HCT116 (cell line): Measurements from ENCODE around the gene ADRA1B. TPM values are rescaled to one million over a fixed set of nuclear protein-coding genes. Genes with fewer than 3 reads are reported as not detected.

Experiments used
- ATAC-seq: fragments of 200-7000 bp; cut with Tn5 transposase; 2 replicates; pipeline ENCODE4 v1.9.1; 2020; ENCODE audit warnings: mild to moderate bottlenecking, moderate library complexity
- BruUV-seq: library from RNA; stranded (reverse); fragments of 400-500 nt; replicated peaks from 2 replicates; lab custom pipeline; 2021; lab: Mats Ljungman, UMichigan
- CTCF ChIA-PET: fragments of 300-600 bp; sonication (Branson Sonifier 250); formaldehyde crosslinking; loops from one replicate; lab custom pipeline; 2021; ENCODE audit warnings: antibody characterized with exemption; lab: Charles Lee
- POLR2A ChIA-PET: fragments of 300-600, 350-600 bp; sonication (Branson Sonifier 250); formaldehyde crosslinking; loops from one replicate; lab custom pipeline; 2021; ENCODE audit warnings: antibody characterized with exemption; lab: Charles Lee
- RAD21 ChIA-PET, 2 experiments: fragments of 300-600 bp; sonication (Branson Sonifier 250); formaldehyde crosslinking; loops; one replicate each; lab custom pipeline; 2023; ENCODE audit warnings: low total read pairs in 2 of 2; ENCODE audit not compliant: uncharacterized antibody in 2 of 2, unreplicated experiment in 2 of 2, low non-redundant PET in 1 of 2; lab: Charles Lee
- DNase-seq: peaks from one replicate; pipeline ENCODE4 v3.0.0-alpha.2; 2010; ENCODE audit warnings: low read depth, low spot score
- H2AFZ ChIP-seq: fragments of 200-600 bp; shearing (Covaris generic), sonication (generic); 2 replicates; pipeline ENCODE4 v1.6.1; 2017; ENCODE audit warnings: low read depth, mixed run types, mixed read lengths, antibody characterized with exemption, low read length; ENCODE audit not compliant: poor library complexity, severe bottlenecking
- H3K27ac ChIP-seq: 2 replicates; pipeline ENCODE4 v1.5.1; 2012; ENCODE audit warnings: low read depth, low read length
- H3K27me3 ChIP-seq: fragments of 200-600 bp; sonication (generic); 2 replicates; pipeline ENCODE4 v1.6.1; 2016; ENCODE audit warnings: mixed run types, low read length, mixed read lengths; ENCODE audit not compliant: insufficient read depth
- H3K36me3 ChIP-seq, 2 experiments: fragments of 200-500 bp in 1 of 2; fragments of 200-600 bp in 1 of 2; sonication (Bioruptor generic) in 1 of 2; sonication (generic) in 1 of 2; 2 replicates each; pipeline versions ENCODE4 v1.5.1 to v1.6.1; 2014 to 2016; ENCODE audit warnings: low read length in 2 of 2, inconsistent platforms in 1 of 2, mixed read lengths in 1 of 2, mixed run types in 1 of 2; ENCODE audit not compliant: insufficient read depth in 2 of 2, control insufficient read depth in 1 of 2
- H3K4me1 ChIP-seq, 2 experiments: fragments of 200-600 bp in 1 of 2; sonication (generic) in 1 of 2; 2 replicates each; pipeline versions ENCODE4 v1.5.1 to v1.6.1; 2012 to 2017; ENCODE audit warnings: low read length in 2 of 2, inconsistent platforms in 1 of 2, mild to moderate bottlenecking in 1 of 2, mixed read lengths in 1 of 2, mixed run types in 1 of 2, moderate library complexity in 1 of 2; ENCODE audit not compliant: insufficient read depth in 2 of 2, control insufficient read depth in 1 of 2
- H3K4me2 ChIP-seq: fragments of 200-600 bp; sonication (generic); 2 replicates; pipeline ENCODE4 v1.6.1; 2017; ENCODE audit warnings: mixed run types, low read length, mixed read lengths
- H3K4me3 ChIP-seq, 2 experiments: fragments of 200-600 bp in 1 of 2; sonication (generic) in 1 of 2; replicated peaks in 1 of 2; 2 replicates each; pipeline ENCODE4 v1.5.1; 2011 to 2016; ENCODE audit warnings: low read length in 2 of 2, control low read depth in 1 of 2, low read depth in 1 of 2, mild to moderate bottlenecking in 1 of 2, mixed read lengths in 1 of 2, mixed run types in 1 of 2
- H3K79me2 ChIP-seq: fragments of 200-600 bp; sonication (generic); 2 replicates; pipeline ENCODE4 v1.6.1; 2017; ENCODE audit warnings: mild to moderate bottlenecking, mixed run types, low read length, moderate library complexity, mixed read lengths; ENCODE audit not compliant: insufficient read depth
- H3K9ac ChIP-seq: fragments of 200-600 bp; sonication (generic); 2 replicates; pipeline ENCODE4 v1.6.1; 2016; ENCODE audit warnings: low read length, mixed read lengths
- H3K9me2 ChIP-seq: fragments of 200-600 bp; sonication (generic), shearing (Covaris generic); 2 replicates; pipeline ENCODE4 v1.6.1; 2017; ENCODE audit warnings: mixed run types, mild to moderate bottlenecking, moderate library complexity; ENCODE audit not compliant: insufficient read depth
- H3K9me3 ChIP-seq, 2 experiments: fragments of 200-500 bp in 1 of 2; fragments of 200-600 bp in 1 of 2; sonication (Bioruptor generic) in 1 of 2; sonication (generic) in 1 of 2; 2 replicates each; pipeline ENCODE4 v1.6.1; 2014 to 2017; ENCODE audit warnings: low read length in 2 of 2, mixed read lengths in 2 of 2, inconsistent platforms in 1 of 2, low read depth in 1 of 2, mild to moderate bottlenecking in 1 of 2, mixed run types in 1 of 2, moderate library complexity in 1 of 2; ENCODE audit not compliant: control insufficient read depth in 1 of 2, insufficient read depth in 1 of 2
- H4K20me1 ChIP-seq: fragments of 200-600 bp; sonication (generic), shearing (Covaris generic); 2 replicates; pipeline ENCODE4 v1.6.1; 2017; ENCODE audit warnings: mixed run types, mild to moderate bottlenecking, moderate library complexity; ENCODE audit not compliant: insufficient read depth
- ELF1 ChIP-seq: IDR thresholded peaks from 2 replicates; pipeline ENCODE4 v1.6.1; 2012; ENCODE audit warnings: low read depth, borderline replicate concordance
- EZH2 ChIP-seq: fragments of 200-600 bp; sonication (generic); IDR thresholded peaks from 2 replicates; pipeline ENCODE4 v1.6.1; 2017; ENCODE audit warnings: antibody characterized with exemption, mixed run types
- EZH2phosphoT487 ChIP-seq: fragments of 200-600 bp; IDR thresholded peaks from 2 replicates; pipeline ENCODE4 v1.6.1; 2018; ENCODE audit warnings: antibody characterized with exemption, borderline replicate concordance
- SIN3A ChIP-seq: IDR thresholded peaks from 2 replicates; pipeline ENCODE4 v1.6.1; 2012; ENCODE audit warnings: low read depth
- SP1 ChIP-seq: IDR thresholded peaks from 2 replicates; pipeline ENCODE4 v1.6.1; 2012; ENCODE audit warnings: low read depth
- SRF ChIP-seq: IDR thresholded peaks from 2 replicates; pipeline ENCODE4 v1.6.1; 2012; ENCODE audit warnings: low read depth
- TCF7L2 ChIP-seq: IDR thresholded peaks from 2 replicates; pipeline ENCODE4 v1.7.0; 2011; ENCODE audit warnings: borderline replicate concordance, inconsistent platforms; ENCODE audit not compliant: insufficient read depth, insufficient read length; ENCODE audit errors: extremely low read depth
- YY1 ChIP-seq: IDR thresholded peaks from 2 replicates; pipeline ENCODE4 v1.6.1; 2011; ENCODE audit warnings: low read length, low read depth, moderate library complexity, mild to moderate bottlenecking; ENCODE audit not compliant: insufficient replicate concordance; ENCODE audit errors: extremely low read depth
- ZFX ChIP-seq: fragments of 450-650 bp; IDR thresholded peaks from 2 replicates; pipeline ENCODE4 v1.6.1; 2017
- ZNF274 ChIP-seq: fragments of 200-500 bp; sonication (Bioruptor generic); IDR thresholded peaks from 2 replicates; pipeline ENCODE4 v1.6.1; 2014; ENCODE audit warnings: mild to moderate bottlenecking, low read depth, low read length, inconsistent platforms
- intact Hi-C: fragments of 100-400 bp; cut with micrococcal nuclease; formaldehyde crosslinking; loops from 2 replicates; pipeline ENCODE4 v1.10.0; 2022
- total RNA-seq: library from RNA; stranded (reverse); gene quantifications from one replicate; pipeline ENCODE4 v1.2.1, GENCODE V29; 2021; ENCODE audit not compliant: unreplicated experiment
- TF ChIP-seq, protein P1 (sequence below), 3 experiments: fragments of 200-600 bp in 1 of 3; sonication (generic) in 1 of 3; IDR thresholded peaks in 2 of 3; conservative IDR thresholded peaks in 1 of 3; 2 replicates each; pipeline ENCODE4 v1.5.1; 2012 to 2017; ENCODE audit warnings: low read depth in 2 of 3, low read length in 2 of 3, antibody characterized with exemption in 1 of 3, borderline replicate concordance in 1 of 3, control low read depth in 1 of 3, mild to moderate bottlenecking in 1 of 3, mixed read lengths in 1 of 3, mixed run types in 1 of 3, moderate library complexity in 1 of 3; ENCODE audit not compliant: insufficient read depth in 1 of 3
- TF ChIP-seq, protein P2 (sequence below): IDR thresholded peaks from 2 replicates; pipeline ENCODE4 v1.6.1; 2012
- TF ChIP-seq, protein P3 (sequence below): IDR thresholded peaks from 2 replicates; pipeline ENCODE4 v1.6.1; 2012

The ADRA1B gene
- total RNA-seq, 1 experiment from 2014 or later: not detected

DNA sequence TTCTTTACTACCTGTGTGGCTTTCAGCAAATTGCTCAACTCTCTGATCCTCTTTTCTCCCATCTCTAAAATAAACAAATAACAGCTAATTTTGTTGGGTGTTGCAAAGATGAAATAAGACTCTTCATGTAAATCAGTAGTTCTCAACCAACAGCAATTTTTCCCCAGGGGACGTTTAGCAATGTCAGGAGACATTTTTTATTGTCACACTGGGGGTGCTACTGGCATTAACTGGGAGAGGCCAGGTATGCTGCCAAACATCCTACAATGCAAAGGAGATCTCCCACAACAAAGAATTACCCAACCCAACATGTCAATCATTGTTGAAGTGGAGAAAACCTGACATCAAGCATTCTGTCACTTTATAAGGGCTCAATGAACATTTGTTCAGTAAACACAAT lies 19.7 kb downstream of the ADRA1B start:
- ATAC-seq: no peak
- ChIA-PET RAD21 (no interaction called here), CTCF (no interaction called here), POLR2A (no interaction called here)
- H3K9ac ChIP-seq: no peak overlapping the region
- H3K9me2 ChIP-seq: no peaks in the 10 kb centered on the region
- DNase-seq: no peak
- H3K27me3 ChIP-seq: no peaks in the 10 kb centered on the region
- no TSS peak for BruUV-seq
- no peak overlapping the region for H3K4me2 ChIP-seq
- no peaks in the 10 kb centered on the region for H3K4me1 ChIP-seq
- no peak overlapping the region for H2AFZ ChIP-seq
- no peak overlapping the region for H3K4me3 ChIP-seq
- H3K27ac ChIP-seq: no peak overlapping the region
- TF ChIP-seq SRF (no peak), SP1 (no peak), TCF7L2 (no peak), ZFX (no peak), ELF1 (no peak), EZH2 (no peak), YY1 (no peak), SIN3A (no peak), ZNF274 (no peak), EZH2phosphoT487 (no peak)
- TF ChIP-seq, protein P1, sequence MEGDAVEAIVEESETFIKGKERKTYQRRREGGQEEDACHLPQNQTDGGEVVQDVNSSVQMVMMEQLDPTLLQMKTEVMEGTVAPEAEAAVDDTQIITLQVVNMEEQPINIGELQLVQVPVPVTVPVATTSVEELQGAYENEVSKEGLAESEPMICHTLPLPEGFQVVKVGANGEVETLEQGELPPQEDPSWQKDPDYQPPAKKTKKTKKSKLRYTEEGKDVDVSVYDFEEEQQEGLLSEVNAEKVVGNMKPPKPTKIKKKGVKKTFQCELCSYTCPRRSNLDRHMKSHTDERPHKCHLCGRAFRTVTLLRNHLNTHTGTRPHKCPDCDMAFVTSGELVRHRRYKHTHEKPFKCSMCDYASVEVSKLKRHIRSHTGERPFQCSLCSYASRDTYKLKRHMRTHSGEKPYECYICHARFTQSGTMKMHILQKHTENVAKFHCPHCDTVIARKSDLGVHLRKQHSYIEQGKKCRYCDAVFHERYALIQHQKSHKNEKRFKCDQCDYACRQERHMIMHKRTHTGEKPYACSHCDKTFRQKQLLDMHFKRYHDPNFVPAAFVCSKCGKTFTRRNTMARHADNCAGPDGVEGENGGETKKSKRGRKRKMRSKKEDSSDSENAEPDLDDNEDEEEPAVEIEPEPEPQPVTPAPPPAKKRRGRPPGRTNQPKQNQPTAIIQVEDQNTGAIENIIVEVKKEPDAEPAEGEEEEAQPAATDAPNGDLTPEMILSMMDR (IDR thresholded peaks at IDR 0.05 in 2 of 3, conservative IDR thresholded peaks at IDR 0.05 in 1 of 3; ENCODE audit: borderline replicate concordance in 1 of 3, insufficient read depth in 1 of 3, low read depth in 2 of 3, low read length in 2 of 3): no peak
- TF ChIP-seq, protein P2, sequence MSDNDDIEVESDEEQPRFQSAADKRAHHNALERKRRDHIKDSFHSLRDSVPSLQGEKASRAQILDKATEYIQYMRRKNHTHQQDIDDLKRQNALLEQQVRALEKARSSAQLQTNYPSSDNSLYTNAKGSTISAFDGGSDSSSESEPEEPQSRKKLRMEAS: no peak
- TF ChIP-seq, protein P3, sequence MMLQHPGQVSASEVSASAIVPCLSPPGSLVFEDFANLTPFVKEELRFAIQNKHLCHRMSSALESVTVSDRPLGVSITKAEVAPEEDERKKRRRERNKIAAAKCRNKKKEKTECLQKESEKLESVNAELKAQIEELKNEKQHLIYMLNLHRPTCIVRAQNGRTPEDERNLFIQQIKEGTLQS: no peak
- no peaks in the 10 kb centered on the region for H3K9me3 ChIP-seq
- intact Hi-C loops: no loop called here
- no peaks in the 10 kb centered on the region for H3K79me2 ChIP-seq
- no peaks in the 10 kb centered on the region for H4K20me1 ChIP-seq
- no peaks in the 10 kb centered on the region for H3K36me3 ChIP-seq
